Keratinocyte (primary cell): ENCODE results near the gene MIR17HG. TPM values are rescaled to one million over a fixed set of nuclear protein-coding genes. Genes with fewer than 3 reads are reported as not detected.

Source experiments
- DNase-seq: peaks from one replicate; pipeline ENCODE4 v3.0.0-alpha.2; 2011; ENCODE audit warnings: low read depth, missing footprints, low spot score
- FAIRE-seq: peaks from 2 replicates; lab custom pipeline; 2011; peaks lifted over from hg19 to GRCh38; lab: Jason Lieb, UNC
- H2AFZ ChIP-seq: 2 replicates; pipeline ENCODE4 v1.6.0; 2012; ENCODE audit warnings: low read length, control low read depth, inconsistent platforms; ENCODE audit not compliant: control insufficient read depth
- H3K27ac ChIP-seq: 2 replicates; pipeline ENCODE4 v1.5.1; 2011; ENCODE audit warnings: low read length; ENCODE audit not compliant: control insufficient read depth, insufficient read depth
- H3K27me3 ChIP-seq: 3 replicates; pipeline ENCODE4 v1.6.0; 2011; ENCODE audit warnings: low read length; ENCODE audit not compliant: control insufficient read depth, insufficient read depth; ENCODE audit errors: extremely low read depth
- H3K36me3 ChIP-seq, 2 experiments: 2 replicates in 1 of 2; 3 replicates in 1 of 2; pipeline ENCODE4 v1.5.1; 2011; ENCODE audit warnings: low read length in 2 of 2, mild to moderate bottlenecking in 1 of 2; ENCODE audit not compliant: control insufficient read depth in 2 of 2, insufficient read depth in 2 of 2; ENCODE audit errors: extremely low read depth in 1 of 2
- H3K4me1 ChIP-seq: 3 replicates; pipeline ENCODE4 v1.5.1; 2011; ENCODE audit warnings: low read length; ENCODE audit not compliant: control insufficient read depth, insufficient read depth; ENCODE audit errors: extremely low read depth
- H3K4me2 ChIP-seq: 3 replicates; pipeline ENCODE4 v1.6.0; 2011; ENCODE audit warnings: low read depth, low read length; ENCODE audit not compliant: control insufficient read depth, insufficient read depth; ENCODE audit errors: extremely low read depth
- H3K4me3 ChIP-seq, 3 experiments: fragments of 200-600 bp in 1 of 3; sonication (generic) in 1 of 3; 2 replicates in 2 of 3; 3 replicates in 1 of 3; pipeline ENCODE4 v1.5.1; 2011 to 2016; ENCODE audit warnings: low read length in 3 of 3, mild to moderate bottlenecking in 3 of 3, control low read depth in 2 of 3, inconsistent platforms in 1 of 3, low read depth in 1 of 3, mixed read lengths in 1 of 3, mixed run types in 1 of 3, moderate library complexity in 1 of 3; ENCODE audit not compliant: control insufficient read depth in 2 of 3, insufficient read depth in 2 of 3; ENCODE audit errors: extremely low read depth in 1 of 3
- H3K79me2 ChIP-seq: 2 replicates; pipeline ENCODE4 v1.6.0; 2012; ENCODE audit warnings: low read length; ENCODE audit not compliant: control insufficient read depth, insufficient read depth
- H3K9ac ChIP-seq: 3 replicates; pipeline ENCODE4 v1.6.0; 2011; ENCODE audit warnings: low read length; ENCODE audit not compliant: control insufficient read depth, insufficient read depth; ENCODE audit errors: extremely low read depth
- H3K9me1 ChIP-seq: 3 replicates; pipeline ENCODE4 v1.6.0; 2011; ENCODE audit warnings: low read length; ENCODE audit not compliant: control insufficient read depth, insufficient read depth; ENCODE audit errors: extremely low read depth
- H3K9me3 ChIP-seq: 2 replicates; pipeline ENCODE4 v1.5.1; 2012; ENCODE audit warnings: low read depth, low read length; ENCODE audit not compliant: control insufficient read depth
- H4K20me1 ChIP-seq: 3 replicates; pipeline ENCODE4 v1.6.0; 2011; ENCODE audit warnings: low read length; ENCODE audit not compliant: control insufficient read depth, insufficient read depth; ENCODE audit errors: extremely low read depth
- CTCF ChIP-seq, 3 experiments: IDR thresholded peaks in 1 of 3; conservative IDR thresholded peaks in 1 of 3; optimal IDR thresholded peaks in 1 of 3; 2 replicates in 2 of 3; 3 replicates in 1 of 3; pipeline versions ENCODE3 to v1.5.1; 2011; ENCODE audit warnings: low read length in 3 of 3, mild to moderate bottlenecking in 3 of 3, moderate library complexity in 2 of 3, control low read depth in 1 of 3, inconsistent platforms in 1 of 3; ENCODE audit not compliant: insufficient read depth in 2 of 3; ENCODE audit errors: extremely low read depth in 1 of 3
- EZH2 ChIP-seq: IDR thresholded peaks from one replicate; pipeline ENCODE4 v1.6.1; 2012; ENCODE audit warnings: inconsistent platforms, mild to moderate bottlenecking, low read length, moderate library complexity
- dilution Hi-C: fragments of 300-500 bp; cut with MboI; formaldehyde crosslinking; loops from one replicate; pipeline ENCODE4 v1.7.0; 2020; ENCODE audit warnings: low sequenced_read_pairs; ENCODE audit not compliant: extremely low pct_ligation_motif_present
- polyA plus RNA-seq, 5 experiments: library from polyadenylated mRNA; depleted of rRNA in 3 of 5; stranded (reverse) in 3 of 5; stranded (forward) in 1 of 5; unstranded in 1 of 5; fragments of >200 nt; gene quantifications; 1 replicate in 1 of 5; 2 replicates in 3 of 5; 3 replicates in 1 of 5; pipeline versions ENCODE4 v1.2.1 to v1.2.3, GENCODE V29; 2011 to 2012; ENCODE audit warnings: missing spikeins in 2 of 5, low read depth in 1 of 5, low replicate concordance in 1 of 5

Gene MIR17HG
- polyA plus RNA-seq, 1 donor (not counting 4 experiments of a cell fraction or from before 2014, with no cell fraction given), result 2.9 TPM

DNA sequence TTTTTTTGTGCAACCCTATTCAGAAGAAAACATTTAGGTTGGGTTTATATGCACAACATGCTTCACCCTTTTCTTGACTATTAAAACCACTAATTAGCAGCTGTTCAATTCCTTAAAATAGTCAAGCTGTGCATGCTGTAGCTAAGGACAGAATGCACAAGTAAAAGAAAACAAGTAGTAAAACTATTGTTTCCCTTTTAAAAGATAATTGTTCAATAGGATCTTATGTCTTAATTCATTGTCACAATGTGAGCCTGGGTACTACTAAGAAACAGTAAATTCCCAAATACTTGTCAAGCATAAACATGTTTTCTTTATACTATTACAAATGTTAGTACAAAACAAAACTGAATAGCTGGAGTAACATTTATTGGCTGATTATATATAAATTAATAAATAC is 32.6 kb upstream of the MIR17HG start:
- Histone ChIP-seq H3K4me3 (no peak overlapping the region), H3K4me1 (no peaks in the 10 kb centered on the region), H3K27ac (no peak overlapping the region), H2AFZ (no peak overlapping the region), H3K79me2 (no peaks in the 10 kb centered on the region), H3K4me2 (no peak overlapping the region), H3K9me3 (no peaks in the 10 kb centered on the region), H3K27me3 (no peaks in the 10 kb centered on the region), H3K9ac (no peak overlapping the region), H3K36me3 (no peaks in the 10 kb centered on the region), H4K20me1 (no peaks in the 10 kb centered on the region), H3K9me1 (no peaks in the 10 kb centered on the region)
- dilution Hi-C loops, result no loop called here
- no peak for FAIRE-seq
- TF ChIP-seq CTCF (optimal IDR thresholded peaks at IDR 0.05 in 1 of 3, IDR thresholded peaks at IDR 0.05 in 1 of 3, conservative IDR thresholded peaks at IDR 0.05 in 1 of 3; ENCODE audit: extremely low read depth in 1 of 3, insufficient read depth in 2 of 3, low read length in 3 of 3), result no peak
- no peak for TF ChIP-seq EZH2
- DNase-seq, result no peak

- H3K79me2 ChIP-seq, result no peaks in the 10 kb centered on the region
- no peaks in the 10 kb centered on the region for H3K4me1 ChIP-seq
- H3K27me3 ChIP-seq, result no peaks in the 10 kb centered on the region
- H3K4me3 ChIP-seq, result no peak overlapping the region
- no peaks in the 10 kb centered on the region for H3K36me3 ChIP-seq
- DNase-seq, result no peak
- H3K27ac ChIP-seq, result no peak overlapping the region
- no peak overlapping the region for H3K9ac ChIP-seq
- TF ChIP-seq EZH2 (no peak), CTCF (optimal IDR thresholded peaks at IDR 0.05 in 1 of 3, IDR thresholded peaks at IDR 0.05 in 1 of 3, conservative IDR thresholded peaks at IDR 0.05 in 1 of 3; ENCODE audit: extremely low read depth in 1 of 3, insufficient read depth in 2 of 3, low read length in 3 of 3) (no peak)
- H3K9me1 ChIP-seq, result no peaks in the 10 kb centered on the region
- dilution Hi-C loops, result no loop called here
- no peaks in the 10 kb centered on the region for H3K9me3 ChIP-seq
- H4K20me1 ChIP-seq, result no peaks in the 10 kb centered on the region
- no peak for FAIRE-seq
- H3K4me2 ChIP-seq, result no peak overlapping the region
- no peak overlapping the region for H2AFZ ChIP-seq
Observed at GRCh38 chr13:91318886-91319285, 28.6 kb upstream of the MIR17HG start.
